Vagina (tissue), 2 donors: ENCODE measurements around the gene NDUFV2. TPM values are rescaled to one million over a fixed set of nuclear protein-coding genes. Genes with fewer than 3 reads are reported as not detected.
"Not testable (repeated sequence)": the region's sequence is repeated elsewhere in the genome, so short reads cannot be mapped to it uniquely, and the experiment has no call there.

Source experiments
- DNase-seq, 2 donors: peaks; one replicate each; pipeline ENCODE4 v3.0.0-alpha.2; 2017; ENCODE audit errors: extremely low spot score in 2 of 2
- H3K27ac ChIP-seq: fragments of 200-600 bp; sonication (generic); one replicate; pipeline ENCODE4 v1.5.1; 2019
- H3K27me3 ChIP-seq: fragments of 200-600 bp; sonication (generic); one replicate; pipeline ENCODE4 v1.5.1; 2019
- H3K36me3 ChIP-seq, 2 donors: fragments of 200-600 bp; sonication (generic); one replicate each; pipeline ENCODE4 v1.5.1; 2017 to 2019
- H3K4me1 ChIP-seq: fragments of 200-600 bp; sonication (generic); one replicate; pipeline ENCODE4 v1.5.1; 2019
- H3K4me3 ChIP-seq, 2 donors: fragments of 200-600 bp; sonication (generic); 1 replicate in 1 of 2; 2 replicates in 1 of 2; pipeline ENCODE4 v1.5.1; 2016 to 2019
- H3K9me3 ChIP-seq: fragments of 200-600 bp; sonication (generic); one replicate; pipeline ENCODE4 v1.5.1; 2019
- POLR2A ChIP-seq, 2 donors: fragments of 450-650 bp; IDR thresholded peaks; one replicate each; pipeline ENCODE4 v1.6.1; 2017; ENCODE audit warnings: antibody characterized with exemption in 2 of 2, mild to moderate bottlenecking in 2 of 2, moderate library complexity in 2 of 2
- POLR2AphosphoS5 ChIP-seq, 2 donors: sonication (generic); formaldehyde crosslinking; IDR thresholded peaks; one replicate each; pipeline ENCODE4 v1.9.0; 2017; ENCODE audit warnings: antibody characterized with exemption in 2 of 2, mild to moderate bottlenecking in 2 of 2, low read depth in 1 of 2; ENCODE audit not compliant: insufficient read depth in 1 of 2
- intact Hi-C: fragments of 100-400 bp; cut with DNase I; formaldehyde crosslinking; loops from one replicate; pipeline ENCODE4 v1.15.1; 2023
- total RNA-seq: library from RNA; depleted of rRNA; stranded (reverse); fragments of >200 nt; gene quantifications from one replicate; pipeline ENCODE4 v1.2.3, GENCODE V29; 2016
- TF ChIP-seq, protein P1 (sequence below), 3 experiments: fragments of 450-650 bp in 2 of 3; fragments of 200-600 bp in 1 of 3; sonication (generic) in 1 of 3; IDR thresholded peaks; one replicate each; pipeline ENCODE4 v1.5.1; 2017 to 2019; ENCODE audit warnings: antibody characterized with exemption in 3 of 3, mild to moderate bottlenecking in 2 of 3, moderate library complexity in 2 of 3

Gene NDUFV2
- total RNA-seq, 1 donor from 2014 or later: 75.1 TPM

DNA sequence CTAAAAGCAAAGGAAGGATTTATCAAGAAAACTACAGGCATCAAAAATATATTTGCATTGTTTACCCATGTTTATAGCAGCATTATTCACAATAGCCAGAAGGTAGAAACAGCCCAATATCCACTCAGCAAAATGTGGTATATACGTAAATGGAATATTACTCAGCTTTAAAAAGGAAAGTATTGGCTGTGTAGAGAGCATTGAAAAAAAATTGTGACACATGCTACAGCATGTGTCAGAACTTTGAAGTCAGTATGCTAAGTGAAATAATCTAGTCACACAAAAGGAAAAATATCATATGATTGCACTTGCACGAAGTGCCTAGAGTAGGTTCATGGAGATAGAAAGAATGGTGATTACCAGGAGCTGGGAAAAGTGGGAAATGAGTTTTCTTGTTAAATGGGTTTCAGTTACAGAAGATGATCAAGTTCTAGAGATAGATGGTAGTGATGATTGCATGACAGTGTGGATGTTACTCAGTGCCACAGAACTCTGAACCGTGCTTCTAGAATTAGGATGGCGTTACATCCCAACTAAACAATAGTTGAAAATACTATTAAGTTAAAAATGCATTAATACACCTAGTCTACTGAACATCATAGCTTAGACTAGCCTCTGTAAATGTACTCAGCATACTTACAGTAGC is 54.2 kb downstream of the NDUFV2 start:
- intact Hi-C loops: no loop called here
- H3K4me3 ChIP-seq: no peak overlapping the region
- DNase-seq: no peak
- no peaks in the 10 kb centered on the region for H3K27me3 ChIP-seq
- H3K36me3 ChIP-seq: no peaks in the 10 kb centered on the region
- no peak overlapping the region for H3K27ac ChIP-seq
- TF ChIP-seq POLR2AphosphoS5 (IDR thresholded peaks at IDR 0.05; ENCODE audit: insufficient read depth in 1 of 2, low read depth in 1 of 2) (no peak), POLR2A (IDR thresholded peaks at IDR 0.05) (no peak)
- TF ChIP-seq, protein P1, sequence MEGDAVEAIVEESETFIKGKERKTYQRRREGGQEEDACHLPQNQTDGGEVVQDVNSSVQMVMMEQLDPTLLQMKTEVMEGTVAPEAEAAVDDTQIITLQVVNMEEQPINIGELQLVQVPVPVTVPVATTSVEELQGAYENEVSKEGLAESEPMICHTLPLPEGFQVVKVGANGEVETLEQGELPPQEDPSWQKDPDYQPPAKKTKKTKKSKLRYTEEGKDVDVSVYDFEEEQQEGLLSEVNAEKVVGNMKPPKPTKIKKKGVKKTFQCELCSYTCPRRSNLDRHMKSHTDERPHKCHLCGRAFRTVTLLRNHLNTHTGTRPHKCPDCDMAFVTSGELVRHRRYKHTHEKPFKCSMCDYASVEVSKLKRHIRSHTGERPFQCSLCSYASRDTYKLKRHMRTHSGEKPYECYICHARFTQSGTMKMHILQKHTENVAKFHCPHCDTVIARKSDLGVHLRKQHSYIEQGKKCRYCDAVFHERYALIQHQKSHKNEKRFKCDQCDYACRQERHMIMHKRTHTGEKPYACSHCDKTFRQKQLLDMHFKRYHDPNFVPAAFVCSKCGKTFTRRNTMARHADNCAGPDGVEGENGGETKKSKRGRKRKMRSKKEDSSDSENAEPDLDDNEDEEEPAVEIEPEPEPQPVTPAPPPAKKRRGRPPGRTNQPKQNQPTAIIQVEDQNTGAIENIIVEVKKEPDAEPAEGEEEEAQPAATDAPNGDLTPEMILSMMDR (IDR thresholded peaks at IDR 0.05): no peak
- H3K9me3 ChIP-seq: no peaks in the 10 kb centered on the region
- peaks cover 31% of the 10 kb centered on the region for H3K4me1 ChIP-seq

- Histone ChIP-seq H3K9me3 (no peaks in the 10 kb centered on the region), H3K27me3 (no peaks in the 10 kb centered on the region), H3K4me1 (peaks cover 20% of the 10 kb centered on the region), H3K4me3 (no peak overlapping the region), H3K27ac (no peak overlapping the region), H3K36me3 (peaks cover 0 to under 1% of the 10 kb centered on the region in 2 donors)
- intact Hi-C loops: no loop called here
- no peak for DNase-seq
- TF ChIP-seq POLR2A (IDR thresholded peaks at IDR 0.05): no peak
- TF ChIP-seq, protein P1 (IDR thresholded peaks at IDR 0.05): no peak
- TF ChIP-seq POLR2AphosphoS5 (IDR thresholded peaks at IDR 0.05; ENCODE audit: insufficient read depth in 1 of 2, low read depth in 1 of 2): no peak
Observed at GRCh38 chr18:9157806-9158205, 55.3 kb downstream of the NDUFV2 start.

- DNase-seq: no peak
- no peaks in the 10 kb centered on the region for H3K27me3 ChIP-seq
- no peak overlapping the region for H3K27ac ChIP-seq
- TF ChIP-seq, protein P1 (IDR thresholded peaks at IDR 0.05): no peak
- TF ChIP-seq POLR2A (IDR thresholded peaks at IDR 0.05) (no peak), POLR2AphosphoS5 (IDR thresholded peaks at IDR 0.05; ENCODE audit: insufficient read depth in 1 of 2, low read depth in 1 of 2) (no peak)
- H3K4me1 ChIP-seq: peaks cover 8% of the 10 kb centered on the region
- intact Hi-C loops: no loop called here
- H3K9me3 ChIP-seq: peaks cover 9% of the 10 kb centered on the region
- peaks cover 0 to 5% of the 10 kb centered on the region in 2 donors for H3K36me3 ChIP-seq
- no peak overlapping the region for H3K4me3 ChIP-seq
Observed at GRCh38 chr18:9160014-9160413, 57.5 kb downstream of the NDUFV2 start.

DNA sequence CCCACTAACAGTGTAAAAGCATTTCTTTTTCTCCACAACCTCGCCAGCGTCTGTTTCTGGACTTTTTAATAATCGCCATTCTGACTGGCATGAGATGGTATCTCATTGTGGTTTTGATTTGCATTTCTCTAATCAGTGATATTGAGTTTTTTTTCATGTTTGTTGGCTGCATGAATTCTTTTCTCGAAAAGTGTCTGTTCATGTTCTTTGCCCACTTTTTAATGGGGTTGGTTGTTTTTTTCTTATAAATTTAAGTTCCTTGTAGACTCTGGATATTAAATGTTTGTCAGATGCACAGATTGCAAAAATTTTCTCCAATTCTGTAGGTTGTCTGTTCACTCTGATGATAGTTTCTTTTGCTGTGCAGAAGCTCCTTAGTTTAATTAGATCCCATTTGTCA is 60.2 kb downstream of the NDUFV2 start:
- DNase-seq, H3K36me3 ChIP-seq, H3K4me1 ChIP-seq, intact Hi-C loops, H3K27ac ChIP-seq, H3K27me3 ChIP-seq, H3K4me3 ChIP-seq, H3K9me3 ChIP-seq: not testable (repeated sequence)

GRCh38 chr18:9164149-9164548 is 61.6 kb downstream of the NDUFV2 start:
- DNase-seq, H3K27me3 ChIP-seq, H3K27ac ChIP-seq, H3K9me3 ChIP-seq, intact Hi-C loops, H3K36me3 ChIP-seq, H3K4me1 ChIP-seq, H3K4me3 ChIP-seq: not testable (repeated sequence)

GRCh38 chr18:9165883-9166282 is 63.4 kb downstream of the NDUFV2 start:
- H3K4me1 ChIP-seq, H3K36me3 ChIP-seq, H3K4me3 ChIP-seq, H3K9me3 ChIP-seq, H3K27ac ChIP-seq, DNase-seq, intact Hi-C loops, H3K27me3 ChIP-seq: not testable (repeated sequence)

DNA sequence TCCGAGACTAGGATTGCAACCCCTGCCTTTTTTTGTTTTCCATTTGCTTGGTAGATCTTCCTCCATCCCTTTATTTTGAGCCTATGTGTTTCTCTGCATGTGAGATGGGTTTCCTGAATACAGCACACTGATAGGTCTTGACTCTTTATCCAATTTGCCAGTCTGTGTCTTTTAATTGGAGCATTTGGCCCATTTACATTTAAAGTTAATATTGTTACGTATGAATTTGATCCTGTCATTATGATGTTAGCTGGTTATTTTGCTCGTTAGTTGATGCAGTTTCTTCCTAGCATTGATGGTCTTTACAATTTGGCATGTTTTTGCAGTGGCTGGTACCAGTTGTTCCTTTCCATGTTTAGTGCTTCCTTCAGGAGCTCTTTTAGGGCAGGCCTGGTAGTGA is 67.0 kb downstream of the NDUFV2 start:
- H3K36me3 ChIP-seq, H3K4me3 ChIP-seq, H3K27ac ChIP-seq, H3K9me3 ChIP-seq, H3K27me3 ChIP-seq, DNase-seq, intact Hi-C loops: not testable (repeated sequence)
- H3K4me1 ChIP-seq: peaks cover 20% of the 10 kb centered on the region

DNA sequence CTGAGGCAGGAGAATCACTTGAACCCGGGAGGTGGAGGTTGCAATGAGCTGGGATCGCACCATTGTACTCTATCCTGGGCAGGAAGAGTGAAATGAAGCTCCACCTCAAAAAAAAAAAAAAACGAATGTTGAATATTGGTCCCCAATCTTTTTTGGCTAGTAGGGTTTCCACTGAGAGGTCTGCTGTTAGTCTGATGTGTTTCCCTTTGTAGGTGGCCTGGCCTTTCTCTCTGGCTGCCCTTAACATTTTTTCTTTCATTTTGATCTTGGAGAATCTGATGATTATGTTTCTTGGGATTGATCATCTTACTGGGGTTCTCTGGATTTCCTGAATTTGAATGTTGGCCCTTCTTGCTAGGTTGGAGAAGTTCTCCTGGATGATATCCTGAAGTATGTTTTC is 69.4 kb downstream of the NDUFV2 start:
- H3K27ac ChIP-seq, DNase-seq, H3K27me3 ChIP-seq, H3K36me3 ChIP-seq, H3K9me3 ChIP-seq, intact Hi-C loops, H3K4me3 ChIP-seq: not testable (repeated sequence)
- H3K4me1 ChIP-seq: peaks cover 22% of the 10 kb centered on the region
